ENCODE measurements around the gene TBC1D5.

- TF ChIP-seq EZH2 (IDR thresholded peaks at IDR 0.05; ENCODE audit: insufficient read depth, poor library complexity, severe bottlenecking): no peak
- no peak for TF ChIP-seq EZH2phosphoT487 (IDR thresholded peaks at IDR 0.05; ENCODE audit: insufficient read depth, low read depth)
Observed at GRCh38 chr3:17130956-17131355, 611.5 kb downstream of the TBC1D5 start.

Measured in GM23248 (cell line).